ENCODE data around the gene ADH6. TPM values are rescaled to one million over a fixed set of nuclear protein-coding genes. Genes with fewer than 3 reads are reported as not detected.
"Not testable (repeated sequence)": the region's sequence is repeated elsewhere in the genome, so short reads cannot be mapped to it uniquely, and the experiment has no call there.

The ADH6 gene
- total RNA-seq, 4 donors from 2014 or later, result 0.19 to 0.50 (median 0.36) TPM; not detected in 1

DNA sequence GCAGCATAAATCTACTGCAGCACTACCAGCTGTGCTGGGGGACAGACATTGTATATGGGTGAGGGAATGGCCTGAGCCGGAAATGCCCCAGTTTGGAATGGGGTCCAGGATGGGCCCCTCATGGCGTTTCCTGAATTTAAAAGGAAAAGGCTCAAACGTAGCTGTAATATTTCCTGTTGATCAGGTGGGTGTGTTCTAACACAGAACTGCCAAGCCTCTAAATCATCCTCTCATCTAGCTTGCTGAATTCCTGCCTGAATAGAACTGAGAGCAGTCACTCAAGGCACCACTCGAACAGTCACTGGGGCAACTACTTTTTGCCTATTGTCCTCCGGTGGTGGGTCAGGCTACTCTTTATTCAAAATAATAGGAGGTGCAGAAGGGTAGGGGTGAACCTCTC lies 28.7 kb downstream of the ADH6 start:
- TF ChIP-seq CTCF (IDR thresholded peaks at IDR 0.05), result no peak
- ATAC-seq (ENCODE audit: low FRiP score), result no peak
- no peak for DNase-seq (ENCODE audit: low spot score)

DNA sequence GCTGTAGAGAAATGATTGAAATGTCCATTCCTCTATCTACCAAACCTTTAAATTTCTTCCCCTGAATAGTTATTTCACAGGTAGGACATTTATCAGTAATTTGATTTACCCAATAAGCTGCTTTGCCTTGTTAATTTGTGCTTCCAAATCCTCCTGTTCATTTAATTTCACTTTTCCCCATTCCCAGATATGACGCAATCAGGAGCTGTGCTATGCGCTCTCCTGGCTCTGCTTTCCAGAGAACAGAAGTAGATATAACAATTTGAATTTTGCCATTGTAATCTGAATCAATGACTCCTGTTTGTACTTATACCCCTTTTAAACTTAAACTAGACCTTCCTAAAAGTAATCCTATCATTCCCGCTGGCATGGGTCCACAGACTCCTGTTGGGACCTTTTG lies 29.1 kb downstream of the ADH6 start:
- not testable (repeated sequence) for DNase-seq (ENCODE audit: low spot score); ATAC-seq (ENCODE audit: low FRiP score)

- no peak for TF ChIP-seq CTCF (IDR thresholded peaks at IDR 0.05)
- no peak for ATAC-seq (ENCODE audit: low FRiP score)
- no peak for DNase-seq (ENCODE audit: low spot score)
Measured at GRCh38 chr4:99186029-99186428, 33.0 kb downstream of the ADH6 start.

DNA sequence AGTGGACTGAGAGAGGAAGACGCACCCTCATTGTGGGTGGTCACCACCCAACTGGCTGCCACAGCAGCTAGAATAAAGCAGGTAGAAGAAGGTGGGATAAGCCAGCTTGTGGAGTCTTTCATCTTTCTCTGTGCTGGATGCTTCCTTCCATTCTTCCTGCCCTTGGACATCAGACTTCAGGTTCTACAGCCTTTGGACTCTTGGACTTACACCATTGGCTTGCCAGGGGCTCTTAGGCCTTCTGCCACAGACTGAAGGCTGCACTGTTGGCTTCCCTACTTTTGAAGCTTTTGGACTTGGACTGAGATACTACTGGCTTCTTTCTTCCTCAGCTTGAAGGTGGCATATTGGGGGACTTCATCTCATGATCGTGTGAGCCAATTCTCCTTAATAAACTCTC lies 33.5 kb downstream of the ADH6 start:
- TF ChIP-seq CTCF (IDR thresholded peaks at IDR 0.05), result no peak
- ATAC-seq (ENCODE audit: low FRiP score) (no peak), DNase-seq (ENCODE audit: low spot score) (no peak)

- ATAC-seq (ENCODE audit: low FRiP score) (peak; percentile 88), DNase-seq (ENCODE audit: low spot score) (no peak)
- TF ChIP-seq CTCF (IDR thresholded peaks at IDR 0.05), result no peak
Measured at GRCh38 chr4:99180382-99181070, 38.5 kb downstream of the ADH6 start.

DNA sequence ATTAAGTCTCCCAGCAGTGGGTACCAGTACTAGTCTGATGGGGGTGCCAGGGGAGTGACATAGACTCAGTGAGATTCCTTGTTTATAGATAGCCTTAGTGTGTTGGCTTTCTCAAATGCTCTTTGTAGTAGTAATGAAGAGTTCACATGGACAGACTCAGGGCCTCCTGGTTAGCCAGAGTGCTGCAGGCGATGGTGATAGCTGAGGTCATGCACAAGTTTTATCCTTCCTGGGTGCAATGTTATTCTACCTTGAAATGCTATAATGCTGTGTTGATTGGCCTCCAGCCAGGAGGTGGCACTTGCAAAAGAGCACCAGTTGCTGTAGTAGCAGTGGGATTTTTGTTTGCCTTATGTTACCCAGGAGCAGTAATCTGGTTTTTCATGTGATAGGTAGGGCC lies 39.4 kb downstream of the ADH6 start:
- ATAC-seq (ENCODE audit: low FRiP score) (no peak), DNase-seq (ENCODE audit: low spot score) (no peak)
- no peak for TF ChIP-seq CTCF (IDR thresholded peaks at IDR 0.05)

DNA sequence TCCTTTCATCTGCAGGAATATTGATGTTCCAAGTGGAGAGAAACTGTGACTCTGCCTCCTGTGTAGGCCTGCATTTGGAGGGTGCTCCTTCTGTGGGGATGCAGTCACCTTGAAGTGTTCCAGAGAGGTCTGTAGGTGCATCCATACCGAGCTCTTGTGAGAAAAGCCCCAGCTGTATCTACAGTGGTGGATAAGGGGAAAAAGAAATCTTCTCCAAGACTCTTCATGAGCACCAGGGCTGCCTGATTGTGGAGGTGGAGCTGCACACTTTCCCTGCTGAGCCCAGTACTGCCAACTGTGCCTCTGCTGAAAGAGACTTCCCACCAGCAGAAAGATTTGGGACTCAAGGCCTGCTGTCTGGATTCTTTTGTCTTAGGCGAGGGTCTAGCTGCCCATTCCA lies 39.9 kb downstream of the ADH6 start:
- ATAC-seq (ENCODE audit: low FRiP score) (no peak), DNase-seq (ENCODE audit: low spot score) (no peak)
- no peak for TF ChIP-seq CTCF (IDR thresholded peaks at IDR 0.05)
